Activated CD4-positive, CD25-positive, alpha-beta regulatory T cell (primary cell): ENCODE results near the gene GTF2H3.
"Not testable (repeated sequence)": the region's sequence is repeated elsewhere in the genome, so short reads cannot be mapped to it uniquely, and the experiment has no call there.

Source experiments
- DNase-seq, 4 experiments: peaks; one replicate each; lab custom pipeline; 2025; lab: John Stamatoyannopoulos, UW

The GTF2H3 gene

GRCh38 chr12:123633379-123634141 lies at the start of gene GTF2H3, which contains the start of gene EIF2B1:
Gene GTF2H3, plus strand, starts transcription at chr12:123633829. Its CDS starts 31 bp downstream, at chr12:123633860.
Gene EIF2B1, minus strand, starts transcription at chr12:123633686. Its CDS starts 129 bp downstream, at chr12:123633557.
- peak; percentile 88 to 95 (median 92) for DNase-seq

- DNase-seq: no peak
These were observed 41.7 kb upstream of the GTF2H3 start for GRCh38 chr12:123591702-123592481.

GRCh38 chr12:123595729-123596128 lies 37.9 kb upstream of the GTF2H3 start:
- no peak for DNase-seq

GRCh38 chr12:123597100-123597499 lies 36.5 kb upstream of the GTF2H3 start:
- no peak for DNase-seq

- DNase-seq: no peak
These were observed 35.1 kb upstream of the GTF2H3 start for GRCh38 chr12:123598522-123598921.

- DNase-seq: no peak
These were observed 34.3 kb upstream of the GTF2H3 start for GRCh38 chr12:123599310-123599709.

GRCh38 chr12:123599721-123600120 lies 33.9 kb upstream of the GTF2H3 start:
- DNase-seq: no peak

- DNase-seq: peak; percentile 65 to 79 (median 72)
These were observed 31.8 kb upstream of the GTF2H3 start, which contains the start of gene DDX55 for GRCh38 chr12:123601602-123602489. Gene DDX55, plus strand, starts transcription at chr12:123602099. Its CDS starts 50 bp downstream, at chr12:123602149.

GRCh38 chr12:123602651-123603195 lies 30.9 kb upstream of the GTF2H3 start:
- no peak for DNase-seq

- not testable (repeated sequence) for DNase-seq
These were observed 30.1 kb upstream of the GTF2H3 start for GRCh38 chr12:123603495-123603894.

GRCh38 chr12:123607756-123608155 lies 25.9 kb upstream of the GTF2H3 start:
- DNase-seq: no peak

- no peak for DNase-seq
These were observed 25.4 kb upstream of the GTF2H3 start for GRCh38 chr12:123608182-123608581.

- no peak for DNase-seq
These were observed 19.5 kb upstream of the GTF2H3 start for GRCh38 chr12:123614110-123614509.

GRCh38 chr12:123614531-123614930 lies 19.1 kb upstream of the GTF2H3 start:
- no peak for DNase-seq

GRCh38 chr12:123617144-123617543 lies 16.5 kb upstream of the GTF2H3 start:
- no peak for DNase-seq

- DNase-seq: no peak
These were observed 16.0 kb upstream of the GTF2H3 start for GRCh38 chr12:123617580-123617979.

- DNase-seq: no peak
These were observed 12.5 kb upstream of the GTF2H3 start for GRCh38 chr12:123621101-123621500.

- DNase-seq: no peak
These were observed 11.8 kb upstream of the GTF2H3 start for GRCh38 chr12:123621619-123622530.

- DNase-seq: no peak
These were observed 523 bp downstream of the GTF2H3 start for GRCh38 chr12:123634142-123634561.

GRCh38 chr12:123643911-123644310 lies 10.3 kb downstream of the GTF2H3 start:
- no peak for DNase-seq
